GM19025 (cell line): ENCODE measurements around the gene LDLRAD2.
"Not testable (repeated sequence)": the region's sequence is repeated elsewhere in the genome, so short reads cannot be mapped to it uniquely, and the experiment has no call there.

ENCODE experiments used
- ATAC-seq: cut with Tn5 transposase; IDR thresholded peaks from one replicate; pipeline ENCODE4 v1.9.1; 2021; ENCODE audit warnings: mild to moderate bottlenecking, low read depth, moderate library complexity; ENCODE audit not compliant: unreplicated experiment

Gene LDLRAD2

GRCh38 chr1:21823206-21823979 is 11.3 kb downstream of the LDLRAD2 start:
- ATAC-seq = no peak

- ATAC-seq = no peak
Observed at GRCh38 chr1:21823980-21824702, 12.1 kb downstream of the LDLRAD2 start.

DNA sequence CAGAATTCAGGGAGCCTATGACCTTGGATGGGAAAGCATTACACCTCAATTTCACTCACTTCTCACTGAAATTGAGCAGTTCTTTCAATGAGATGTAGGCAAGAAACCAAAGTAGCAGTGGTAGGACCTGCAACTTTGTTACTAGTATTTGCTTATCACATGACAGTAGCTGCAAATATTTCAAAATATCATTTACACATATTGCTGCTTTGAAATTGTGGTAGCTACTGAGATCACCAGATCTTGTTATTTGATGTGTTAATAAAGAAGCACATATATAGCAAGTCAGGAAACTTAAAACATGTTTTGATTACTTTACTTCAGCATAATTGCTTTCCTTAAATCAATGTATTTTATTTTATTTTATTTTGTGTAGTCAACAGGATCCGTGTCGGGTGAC is 12.9 kb downstream of the LDLRAD2 start:
- ATAC-seq = no peak

- no peak for ATAC-seq
Observed at GRCh38 chr1:21825393-21825792, 13.3 kb downstream of the LDLRAD2 start.

DNA sequence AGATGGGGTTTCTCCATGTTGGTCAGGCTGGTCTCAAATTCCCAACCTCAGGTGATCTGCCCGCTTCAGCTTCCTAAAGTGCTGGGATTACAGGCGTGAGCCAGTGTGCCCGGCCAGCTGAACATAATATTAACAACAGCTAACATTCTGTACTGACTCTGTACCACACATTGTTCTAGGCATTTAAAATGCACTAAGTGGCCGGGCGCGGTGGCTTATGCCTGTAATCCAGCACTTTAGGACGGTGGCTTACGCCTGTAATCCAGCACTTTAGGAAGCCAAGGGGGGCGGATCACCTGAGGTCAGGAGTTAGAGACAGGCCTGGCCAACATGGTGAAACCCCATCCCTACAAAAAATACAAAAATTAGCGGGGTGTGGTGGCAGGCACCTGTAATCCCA is 14.6 kb downstream of the LDLRAD2 start:
- ATAC-seq = not testable (repeated sequence)

DNA sequence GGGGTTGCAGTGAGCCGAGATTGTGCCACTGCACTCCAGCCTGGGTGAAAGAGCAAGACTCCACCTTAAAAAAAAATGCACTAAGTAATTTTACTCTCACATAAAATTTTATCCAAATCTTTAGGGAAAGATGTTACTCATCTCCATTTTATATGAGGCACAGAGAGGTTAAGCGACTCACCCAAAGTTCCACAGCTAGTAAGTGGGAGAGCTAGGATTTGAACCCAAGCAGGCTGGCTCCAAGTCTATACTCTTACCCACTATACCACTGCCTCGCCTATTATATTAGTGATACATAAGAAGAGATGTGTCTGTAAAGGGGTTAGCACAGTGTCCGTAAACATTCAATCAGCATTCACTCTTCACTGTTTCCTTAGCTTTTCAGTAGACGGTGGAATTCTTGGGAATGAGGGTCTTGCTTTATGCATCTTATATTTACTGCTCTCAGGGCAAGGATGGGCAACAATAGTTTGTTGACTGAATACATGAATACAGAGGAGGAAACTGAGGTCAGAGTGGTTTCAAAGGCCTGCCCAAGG is 15.1 kb downstream of the LDLRAD2 start:
- ATAC-seq = no peak

DNA sequence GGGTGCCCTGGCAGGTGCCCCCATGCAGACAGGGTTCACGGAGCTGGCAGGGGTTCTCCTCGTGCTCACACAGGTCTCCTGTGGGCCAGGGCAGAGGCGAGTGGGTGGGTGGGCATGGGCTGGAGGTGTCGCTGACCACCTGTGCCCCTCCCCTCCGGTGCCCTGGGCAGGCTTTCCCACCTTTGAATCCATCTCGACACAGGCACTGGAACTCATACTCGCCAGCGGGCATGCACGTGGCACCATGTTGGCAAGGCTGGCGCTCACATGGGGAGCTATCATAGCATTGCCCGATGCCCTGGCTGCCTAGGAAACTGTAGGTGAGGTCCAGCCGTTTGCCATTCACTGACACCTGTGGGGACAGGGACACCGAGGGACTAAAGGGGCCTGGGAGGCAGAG is 16.0 kb downstream of the LDLRAD2 start:
- no peak for ATAC-seq

DNA sequence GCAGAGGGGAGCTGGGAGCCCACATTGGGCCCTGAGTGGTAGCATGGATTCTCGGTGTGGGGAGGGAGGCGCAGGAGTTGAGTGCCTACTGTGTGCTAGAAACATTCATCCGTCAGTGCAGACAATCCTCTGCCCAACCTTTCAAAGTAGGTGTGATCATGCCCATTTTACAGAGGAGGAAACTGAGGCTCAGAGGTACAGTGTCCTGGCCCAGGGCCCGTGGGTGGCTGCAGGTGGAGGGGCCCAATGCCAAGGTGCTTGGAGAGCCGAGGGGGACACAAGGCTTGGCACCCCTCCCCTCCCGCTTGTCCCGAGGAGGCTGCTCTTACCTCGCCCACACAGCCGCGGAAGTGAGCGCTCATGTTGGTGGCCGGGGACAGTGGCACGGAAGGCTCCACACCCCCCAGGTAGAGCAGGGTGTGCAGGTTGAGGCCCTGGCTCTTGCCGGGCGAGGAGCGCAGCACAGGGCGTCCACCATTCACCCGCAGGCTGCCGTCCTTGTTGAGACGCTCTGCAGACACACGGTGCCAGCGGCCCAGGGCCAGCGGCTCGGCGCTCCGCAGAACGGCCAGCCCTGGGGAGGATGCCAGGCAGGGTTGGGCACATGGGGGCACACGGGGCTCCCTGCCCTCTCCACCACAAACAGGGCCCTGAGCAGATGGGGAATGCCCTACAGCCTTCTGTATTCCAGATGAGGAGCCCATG is 16.6 kb downstream of the LDLRAD2 start:
- ATAC-seq = no peak

GRCh38 chr1:21829294-21829693 is 17.2 kb downstream of the LDLRAD2 start:
- no peak for ATAC-seq

DNA sequence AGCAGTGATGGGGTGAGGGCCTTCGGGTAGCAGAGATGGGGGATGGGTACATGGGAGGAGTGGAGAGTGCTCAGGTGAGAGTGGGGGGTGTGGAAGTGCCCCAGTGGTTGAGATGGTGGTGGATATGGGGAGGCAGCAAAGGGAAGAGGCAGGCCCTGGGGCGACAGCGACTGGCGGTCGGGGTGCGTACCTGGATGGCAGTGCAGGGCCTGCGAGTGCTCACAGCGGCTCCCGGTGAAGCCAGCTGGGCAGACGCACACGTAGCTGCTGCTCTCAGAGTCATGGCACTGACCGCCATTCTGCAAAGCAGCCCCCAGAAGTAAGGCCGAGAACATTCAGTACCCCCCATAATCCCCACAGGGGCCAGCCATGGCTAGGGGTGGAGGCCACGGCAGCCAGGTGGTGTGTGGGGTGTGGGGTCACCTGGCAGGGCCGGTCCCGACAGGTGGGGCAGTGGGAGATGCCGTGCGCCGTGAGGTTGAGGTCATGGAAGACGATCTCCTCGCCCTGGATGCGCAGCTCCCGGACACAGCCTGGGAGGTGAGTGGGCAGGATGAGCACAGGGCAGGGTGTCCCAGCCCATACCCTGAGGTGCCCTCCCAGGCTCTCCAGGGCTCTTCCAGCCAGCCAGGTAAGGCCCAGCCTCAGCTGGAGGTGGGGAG is 18.9 kb downstream of the LDLRAD2 start:
- ATAC-seq = no peak

GRCh38 chr1:21831454-21831970 is 19.4 kb downstream of the LDLRAD2 start:
- ATAC-seq = no peak

DNA sequence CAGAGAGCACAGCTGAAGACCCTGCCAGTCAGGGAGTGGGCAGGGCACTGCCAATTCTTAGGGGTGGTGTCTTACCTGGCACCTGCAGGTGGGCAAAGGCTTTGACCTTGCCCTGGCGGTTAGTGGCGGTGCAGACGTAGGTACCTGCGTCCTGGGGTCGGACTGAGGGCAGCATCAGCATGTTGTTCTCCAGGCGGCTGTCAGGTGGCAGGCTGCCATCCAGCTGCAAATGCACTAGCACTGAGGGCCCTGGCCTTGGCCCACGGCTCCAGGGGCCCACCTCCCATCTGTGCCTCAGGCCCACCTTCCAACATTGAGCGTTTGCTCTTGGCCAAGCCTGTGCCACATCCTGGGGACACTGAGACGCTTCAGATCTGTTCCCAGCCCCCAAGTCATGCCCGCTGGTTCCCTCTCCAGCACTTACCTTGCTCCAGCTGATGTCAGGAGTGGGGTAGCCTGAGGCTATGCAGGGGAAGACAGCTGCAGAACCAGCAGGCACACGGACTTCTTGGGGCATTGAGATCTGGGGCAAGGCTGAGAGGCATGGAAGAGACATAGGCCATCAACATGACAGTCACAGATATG is 21.4 kb downstream of the LDLRAD2 start:
- ATAC-seq = no peak

- no peak for ATAC-seq
Observed at GRCh38 chr1:21834094-21834493, 22.0 kb downstream of the LDLRAD2 start.

DNA sequence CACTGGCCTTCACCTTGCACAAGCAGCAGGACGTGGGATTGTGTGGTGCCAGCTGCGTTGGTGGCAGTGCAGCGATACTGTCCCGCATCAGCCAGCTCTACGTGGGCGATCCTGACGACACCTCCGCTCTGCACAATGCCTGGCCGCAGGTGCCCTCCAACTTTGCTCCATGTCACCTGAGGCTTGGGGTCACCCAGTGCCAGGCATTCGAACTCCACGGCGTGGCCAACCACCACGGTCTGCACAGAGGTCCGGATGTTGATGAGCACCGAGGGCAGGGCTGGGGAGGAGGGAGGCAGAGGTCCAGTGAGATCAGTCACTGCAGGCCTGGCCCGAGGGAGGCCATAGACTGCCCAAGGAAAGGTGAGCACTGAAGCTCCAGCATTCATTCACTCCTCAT is 22.6 kb downstream of the LDLRAD2 start:
- ATAC-seq = no peak

GRCh38 chr1:21836010-21836409 is 23.9 kb downstream of the LDLRAD2 start:
- ATAC-seq = no peak

DNA sequence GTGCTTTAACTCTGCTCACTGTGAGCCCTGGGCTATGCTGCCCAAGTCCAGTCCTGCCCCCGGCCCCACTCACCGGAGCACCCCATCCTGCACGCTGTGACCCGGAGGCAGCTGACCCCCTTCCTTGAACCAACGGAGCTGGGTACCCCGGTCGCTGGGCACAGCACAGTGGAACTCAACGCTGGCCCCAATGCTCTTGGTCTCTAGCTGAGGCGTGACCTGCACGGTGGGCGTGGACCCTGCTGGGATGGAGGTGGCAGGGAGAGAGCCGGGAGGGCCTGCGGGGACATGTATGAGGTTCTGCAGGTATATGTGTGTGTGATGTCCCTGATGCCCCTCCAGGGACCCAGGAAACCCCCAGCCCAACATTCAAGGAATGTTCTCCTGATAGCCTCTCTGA is 24.7 kb downstream of the LDLRAD2 start:
- no peak for ATAC-seq

DNA sequence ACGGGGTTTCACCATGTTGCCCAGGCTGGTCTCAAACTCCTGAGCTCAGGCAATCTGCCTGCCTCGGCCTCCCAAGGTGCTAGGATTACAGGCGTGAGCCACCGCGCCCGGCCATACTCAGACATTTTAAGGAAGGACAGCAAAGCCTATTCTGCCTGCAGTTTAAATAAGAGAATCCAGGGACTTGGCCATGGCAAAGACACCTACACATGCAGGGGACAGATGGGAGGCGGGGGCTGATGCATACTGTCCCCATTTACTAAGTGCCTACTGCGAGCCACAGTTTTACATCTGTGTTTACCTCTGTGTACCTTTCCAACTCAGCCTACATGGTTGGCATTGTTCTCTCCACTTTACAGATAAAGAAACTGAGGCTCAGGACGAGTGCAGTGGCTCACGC is 25.4 kb downstream of the LDLRAD2 start:
- ATAC-seq = no peak

GRCh38 chr1:21838359-21839157 is 26.5 kb downstream of the LDLRAD2 start:
- ATAC-seq = no peak

DNA sequence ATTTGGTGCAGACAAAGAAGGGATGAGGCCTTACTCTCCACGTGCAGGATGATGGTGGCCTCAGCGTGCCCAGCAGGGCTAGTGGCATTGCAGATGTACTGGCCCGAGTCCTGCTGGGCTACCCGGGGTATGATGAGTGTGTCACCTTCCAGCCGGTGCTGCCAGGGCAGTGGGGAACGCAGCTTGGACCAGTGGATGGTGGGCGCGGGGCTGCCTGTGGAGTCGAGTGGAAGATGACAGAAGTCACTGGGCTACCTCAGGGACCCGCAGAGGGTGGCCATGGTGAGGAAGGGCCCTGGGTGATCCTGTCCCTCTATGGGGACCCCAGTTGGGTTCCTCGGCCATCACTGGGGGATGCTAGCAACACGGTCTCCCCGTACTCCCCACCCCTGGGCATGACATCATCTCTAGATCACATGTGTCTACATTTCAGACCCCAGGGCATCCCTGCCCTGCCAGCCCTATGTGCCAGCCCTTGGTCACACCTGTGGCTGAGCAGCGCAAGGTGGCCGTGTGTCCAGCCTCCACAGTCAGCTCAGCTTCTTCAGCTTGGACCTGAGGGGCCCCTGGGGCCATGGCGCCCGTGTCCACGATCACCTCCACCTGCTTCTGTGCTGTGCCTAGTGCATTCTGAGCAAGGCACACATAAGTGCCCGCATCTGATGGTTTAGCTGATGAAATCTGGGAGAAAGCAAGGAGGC is 27.4 kb downstream of the LDLRAD2 start:
- ATAC-seq = no peak
